Liver (tissue), 9 donors: Measurements from ENCODE around the gene SCIN. TPM values are rescaled to one million over a fixed set of nuclear protein-coding genes. Genes with fewer than 3 reads are reported as not detected.
"Not testable (repeated sequence)": the region's sequence is repeated elsewhere in the genome, so short reads cannot be mapped to it uniquely, and the experiment has no call there.

Experiments
- DNase-seq: peaks from one replicate; pipeline ENCODE4 v3.0.0-alpha.2; 2017; ENCODE audit warnings: low spot score
- H3K27ac ChIP-seq, 2 donors: one replicate each; pipeline ENCODE4 v1.7.0; 2013; ENCODE audit warnings: inconsistent platforms in 2 of 2, low read length in 2 of 2, control low read depth in 1 of 2, low read depth in 1 of 2, mild to moderate bottlenecking in 1 of 2
- H3K27me3 ChIP-seq, 4 donors: one replicate each; pipeline versions ENCODE4 v1.6.1 to v1.7.0; 2013; ENCODE audit warnings: low read length in 3 of 4, inconsistent platforms in 1 of 4, mild to moderate bottlenecking in 1 of 4, moderate library complexity in 1 of 4; ENCODE audit not compliant: control insufficient read depth in 4 of 4, insufficient read depth in 4 of 4
- H3K36me3 ChIP-seq, 4 donors: one replicate each; pipeline versions ENCODE4 v1.6.1 to v1.7.0; 2013; ENCODE audit warnings: low read length in 3 of 4, mild to moderate bottlenecking in 3 of 4, low read depth in 1 of 4, moderate library complexity in 1 of 4; ENCODE audit not compliant: control insufficient read depth in 4 of 4, insufficient read depth in 3 of 4
- H3K4me1 ChIP-seq, 4 donors: one replicate each; pipeline versions ENCODE4 v1.6.1 to v1.7.0; 2013; ENCODE audit warnings: low read length in 3 of 4, mild to moderate bottlenecking in 3 of 4, moderate library complexity in 1 of 4; ENCODE audit not compliant: control insufficient read depth in 4 of 4, insufficient read depth in 4 of 4
- H3K4me3 ChIP-seq, 3 donors: one replicate each; pipeline versions ENCODE4 v1.6.1 to v1.7.0; 2013; ENCODE audit warnings: low read length in 3 of 3, control low read depth in 1 of 3, low read depth in 1 of 3, mild to moderate bottlenecking in 1 of 3
- H3K9ac ChIP-seq, 2 donors: one replicate each; pipeline ENCODE4 v1.7.0; 2013; ENCODE audit warnings: low read length in 2 of 2, mild to moderate bottlenecking in 2 of 2, moderate library complexity in 2 of 2, control low read depth in 1 of 2, low read depth in 1 of 2
- H3K9me3 ChIP-seq, 4 donors: one replicate each; pipeline versions ENCODE4 v1.6.1 to v1.7.0; 2013; ENCODE audit warnings: low read length in 3 of 4; ENCODE audit not compliant: control insufficient read depth in 4 of 4
- ATF3 ChIP-seq: IDR thresholded peaks from 2 replicates; pipeline ENCODE4 v1.6.1; 2016; ENCODE audit warnings: antibody characterized with exemption
- CTCF ChIP-seq: fragments of 150-350 bp; IDR thresholded peaks from 2 replicates; pipeline ENCODE4 v1.5.1; 2017; ENCODE audit warnings: improper control_type of control experiment, low read depth, low read length; ENCODE audit not compliant: missing input control
- EGR1 ChIP-seq, 2 donors: IDR thresholded peaks; 2 replicates each; pipeline ENCODE4 v1.6.1; 2016 to 2018; ENCODE audit warnings: antibody characterized with exemption in 2 of 2, low read depth in 2 of 2
- FOXA1 ChIP-seq: IDR thresholded peaks from 2 replicates; pipeline ENCODE4 v1.6.1; 2016; ENCODE audit warnings: antibody characterized with exemption
- FOXA2 ChIP-seq: IDR thresholded peaks from 2 replicates; pipeline ENCODE4 v1.6.1; 2016; ENCODE audit warnings: antibody characterized with exemption
- GABPA ChIP-seq, 2 donors: IDR thresholded peaks in 1 of 2; conservative IDR thresholded peaks in 1 of 2; 2 replicates each; pipeline ENCODE4 v1.6.1; 2016; ENCODE audit warnings: antibody characterized with exemption in 2 of 2, mild to moderate bottlenecking in 1 of 2, moderate library complexity in 1 of 2
- HNF4A ChIP-seq, 2 donors: conservative IDR thresholded peaks; 2 replicates each; pipeline ENCODE4 v1.6.1; 2016; ENCODE audit warnings: antibody characterized with exemption in 2 of 2, mild to moderate bottlenecking in 2 of 2
- HNF4G ChIP-seq: IDR thresholded peaks from 2 replicates; pipeline ENCODE4 v1.6.1; 2016; ENCODE audit warnings: antibody characterized with exemption
- MAX ChIP-seq: IDR thresholded peaks from 2 replicates; pipeline ENCODE4 v1.6.1; 2016; ENCODE audit warnings: antibody characterized with exemption
- NR2F2 ChIP-seq: IDR thresholded peaks from 2 replicates; pipeline ENCODE4 v1.6.1; 2016; ENCODE audit warnings: antibody characterized with exemption
- RAD21 ChIP-seq, 2 donors: IDR thresholded peaks; 2 replicates each; pipeline ENCODE4 v1.6.1; 2016; ENCODE audit warnings: antibody characterized with exemption in 2 of 2, mild to moderate bottlenecking in 2 of 2
- REST ChIP-seq: IDR thresholded peaks from 2 replicates; pipeline ENCODE4 v1.6.1; 2016; ENCODE audit warnings: antibody characterized with exemption, mild to moderate bottlenecking
- RXRA ChIP-seq, 2 donors: IDR thresholded peaks; 2 replicates each; pipeline ENCODE4 v1.6.1; 2017 to 2018; ENCODE audit warnings: antibody characterized with exemption in 2 of 2, mild to moderate bottlenecking in 1 of 2
- TAF1 ChIP-seq: conservative IDR thresholded peaks from 2 replicates; pipeline ENCODE4 v1.6.1; 2016; ENCODE audit warnings: antibody characterized with exemption, mild to moderate bottlenecking
- WGBS: extraction: QIAGEN DNeasy Blood & Tissue Kit; methylation state at CpG from one replicate; pipeline ENCODE4 v1.1.7; 2013; 5-methylcytosine and 5-hydroxymethylcytosine counted together
- polyA plus RNA-seq, 2 donors: library from polyadenylated mRNA; stranded (reverse) in 1 of 2; unstranded in 1 of 2; fragments of 200-250 nt in 1 of 2; fragments of >200 nt in 1 of 2; fragmentation: Nextera tagmentation in 1 of 2; extraction: Ambion mirVana in 1 of 2; gene quantifications; one replicate each; pipeline versions ENCODE4 v1.2.1 to v1.2.3, GENCODE V29; 2013 to 2015
- total RNA-seq, 2 donors: library from RNA; depleted of rRNA; stranded (reverse); fragments of >200 nt; gene quantifications; one replicate each; pipeline ENCODE4 v1.2.3, GENCODE V29; 2014
- donor health status: healthy.
- donor health status: healthy.
- donor health status: healthy.
- donor health status: healthy.
- donor health status: healthy.

The SCIN gene
- total and polyA plus RNA-seq, 4 donors: 0.05 to 0.23 TPM; not detected in 2

GRCh38 chr7:12554872-12555271 lies 15.6 kb upstream of the SCIN start:
- Histone ChIP-seq H3K4me3 (no peak overlapping the region), H3K9me3 (no peaks in the 10 kb centered on the region), H3K27me3 (no peaks in the 10 kb centered on the region), H3K27ac (no peak overlapping the region), H3K36me3 (no peaks in the 10 kb centered on the region), H3K4me1 (peaks cover 0 to 1% (median 0%) of the 10 kb centered on the region in 4 donors), H3K9ac (no peak overlapping the region)
- TF ChIP-seq HNF4A (conservative IDR thresholded peaks at IDR 0.05) (no peak), FOXA1 (no peak), TAF1 (no peak), MAX (no peak), HNF4G (no peak), FOXA2 (no peak), ATF3 (no peak), EGR1 (IDR thresholded peaks at IDR 0.05; ENCODE audit: low read depth in 2 of 2) (no peak), REST (no peak), CTCF (no peak), RXRA (IDR thresholded peaks at IDR 0.05) (no peak), GABPA (IDR thresholded peaks at IDR 0.05 in 1 of 2, conservative IDR thresholded peaks at IDR 0.05 in 1 of 2) (no peak), RAD21 (IDR thresholded peaks at IDR 0.05) (no peak), NR2F2 (no peak)
- 57% methylated on average over 6 of the region's 6 CpGs for WGBS
- DNase-seq: no peak

GRCh38 chr7:12555695-12556094 lies 14.8 kb upstream of the SCIN start:
- not testable (repeated sequence) for H3K27me3 ChIP-seq, H3K4me3 ChIP-seq, H3K9ac ChIP-seq, H3K36me3 ChIP-seq, DNase-seq, H3K27ac ChIP-seq, H3K4me1 ChIP-seq, H3K9me3 ChIP-seq
- 87% methylated on average over 6 of the region's 6 CpGs for WGBS

GRCh38 chr7:12556139-12556792 lies 14.3 kb upstream of the SCIN start:
- not testable (repeated sequence) for H3K27ac ChIP-seq, H3K9ac ChIP-seq, H3K4me3 ChIP-seq, H3K36me3 ChIP-seq, H3K9me3 ChIP-seq, H3K27me3 ChIP-seq, H3K4me1 ChIP-seq, DNase-seq
- 88% methylated on average over 60 of the region's 60 CpGs for WGBS
